Fibroblast of lung (primary cell): ENCODE data around the gene KCNJ6. TPM values are rescaled to one million over a fixed set of nuclear protein-coding genes. Genes with fewer than 3 reads are reported as not detected.

Experiments
- DNase-seq, 2 donors: peaks; one replicate each; pipeline versions ENCODE4 v3.0.0 to v3.0.0-alpha.2; 2010; ENCODE audit warnings: low read depth in 2 of 2
- H2AFZ ChIP-seq: 2 replicates; pipeline ENCODE4 v1.5.1; 2012; ENCODE audit warnings: low read length, control low read depth, inconsistent platforms
- H3K27ac ChIP-seq: 2 replicates; pipeline ENCODE4 v1.5.1; 2011; ENCODE audit warnings: low read length, control low read depth; ENCODE audit not compliant: insufficient read depth
- H3K27me3 ChIP-seq: 2 replicates; pipeline ENCODE4 v1.5.1; 2011; ENCODE audit warnings: mild to moderate bottlenecking, low read length; ENCODE audit not compliant: control insufficient read depth, insufficient read depth
- H3K36me3 ChIP-seq: 2 replicates; pipeline ENCODE4 v1.5.1; 2011; ENCODE audit warnings: low read length; ENCODE audit not compliant: control insufficient read depth, insufficient read depth
- H3K4me1 ChIP-seq: 2 replicates; pipeline ENCODE4 v1.5.1; 2011; ENCODE audit warnings: low read length; ENCODE audit not compliant: control insufficient read depth, insufficient read depth; ENCODE audit errors: extremely low read depth
- H3K4me2 ChIP-seq: 2 replicates; pipeline ENCODE4 v1.5.1; 2011; ENCODE audit warnings: low read length, control low read depth; ENCODE audit not compliant: insufficient read depth; ENCODE audit errors: extremely low read depth
- H3K4me3 ChIP-seq, 4 experiments: fragments of 200-600 bp in 1 of 4; sonication (generic) in 1 of 4; replicated peaks in 1 of 4; 2 replicates each; pipeline ENCODE4 v1.5.1; 2011 to 2016; ENCODE audit warnings: low read length in 4 of 4, low read depth in 3 of 4, mild to moderate bottlenecking in 3 of 4, control low read depth in 2 of 4, inconsistent platforms in 1 of 4, mixed read lengths in 1 of 4; ENCODE audit not compliant: insufficient read depth in 1 of 4; ENCODE audit errors: control extremely low read depth in 1 of 4
- H3K79me2 ChIP-seq: 2 replicates; pipeline ENCODE4 v1.5.1; 2012; ENCODE audit warnings: mild to moderate bottlenecking, low read length, inconsistent platforms; ENCODE audit not compliant: control insufficient read depth, insufficient read depth
- H3K9ac ChIP-seq: 2 replicates; pipeline ENCODE4 v1.5.1; 2011; ENCODE audit warnings: mild to moderate bottlenecking, low read length, control low read depth; ENCODE audit not compliant: insufficient read depth
- H3K9me3 ChIP-seq: 2 replicates; pipeline ENCODE4 v1.5.1; 2012; ENCODE audit warnings: low read depth, low read length; ENCODE audit not compliant: control insufficient read depth, insufficient read depth
- H4K20me1 ChIP-seq: 2 replicates; pipeline ENCODE4 v1.5.1; 2011; ENCODE audit warnings: low read length; ENCODE audit not compliant: control insufficient read depth, insufficient read depth; ENCODE audit errors: extremely low read depth
- CTCF ChIP-seq, 2 donors: IDR thresholded peaks in 1 of 2; conservative IDR thresholded peaks in 1 of 2; 1 replicate in 1 of 2; 2 replicates in 1 of 2; pipeline ENCODE4 v1.5.1; 2011 to 2012; ENCODE audit warnings: low read length in 2 of 2, control low read depth in 1 of 2, inconsistent platforms in 1 of 2, low read depth in 1 of 2, mild to moderate bottlenecking in 1 of 2
- EZH2 ChIP-seq: IDR thresholded peaks from 2 replicates; pipeline ENCODE4 v1.5.1; 2012; ENCODE audit warnings: low read length, control low read depth, mild to moderate bottlenecking; ENCODE audit errors: missing control alignments
- polyA plus RNA-seq, 2 donors: library from polyadenylated mRNA; depleted of rRNA in 1 of 2; stranded (reverse) in 1 of 2; unstranded in 1 of 2; fragments of >200 nt; gene quantifications; 2 replicates each; pipeline ENCODE4 v1.2.1, GENCODE V29; 2011 to 2012; ENCODE audit warnings: missing spikeins in 1 of 2
- total RNA-seq: library from RNA; depleted of rRNA; stranded (reverse); fragments of >200 nt; gene quantifications from 2 replicates; pipeline ENCODE4 v1.2.1, GENCODE V29; 2014

KCNJ6 gene
- total and polyA plus RNA-seq, 2 donors (not counting 1 experiment from before 2014, with no cell fraction given) = under 0.01 to 7.6 TPM

GRCh38 chr21:37891972-37892371, 24.3 kb downstream of the KCNJ6 start:
- H3K4me1 ChIP-seq = no peaks in the 10 kb centered on the region
- no peaks in the 10 kb centered on the region for H3K79me2 ChIP-seq
- no peak for TF ChIP-seq EZH2
- no peak for TF ChIP-seq CTCF (conservative IDR thresholded peaks at IDR 0.05 in 1 of 2, IDR thresholded peaks at IDR 0.05 in 1 of 2; ENCODE audit: low read depth in 1 of 2, low read length in 2 of 2)
- no peak overlapping the region for H3K27ac ChIP-seq
- no peaks in the 10 kb centered on the region for H3K9me3 ChIP-seq
- H3K36me3 ChIP-seq = no peaks in the 10 kb centered on the region
- no peak overlapping the region for H2AFZ ChIP-seq
- H3K27me3 ChIP-seq = no peaks in the 10 kb centered on the region
- H4K20me1 ChIP-seq = no peaks in the 10 kb centered on the region
- no peak overlapping the region for H3K4me3 ChIP-seq
- no peak overlapping the region for H3K9ac ChIP-seq
- DNase-seq = no peak
- H3K4me2 ChIP-seq = no peak overlapping the region

GRCh38 chr21:37888659-37889058, 27.6 kb downstream of the KCNJ6 start:
- Histone ChIP-seq H3K4me2 (no peak overlapping the region), H3K79me2 (no peaks in the 10 kb centered on the region), H3K9me3 (no peaks in the 10 kb centered on the region), H4K20me1 (no peaks in the 10 kb centered on the region), H3K9ac (no peak overlapping the region), H2AFZ (no peak overlapping the region), H3K4me3 (no peak overlapping the region), H3K27ac (no peak overlapping the region), H3K27me3 (peaks cover 2% of the 10 kb centered on the region), H3K36me3 (no peaks in the 10 kb centered on the region), H3K4me1 (no peaks in the 10 kb centered on the region)
- no peak for TF ChIP-seq CTCF (conservative IDR thresholded peaks at IDR 0.05 in 1 of 2, IDR thresholded peaks at IDR 0.05 in 1 of 2; ENCODE audit: low read depth in 1 of 2, low read length in 2 of 2)
- TF ChIP-seq EZH2 = no peak
- DNase-seq = no peak

- DNase-seq = no peak
- Histone ChIP-seq H4K20me1 (no peaks in the 10 kb centered on the region), H3K4me1 (no peaks in the 10 kb centered on the region), H2AFZ (no peak overlapping the region), H3K27me3 (peaks cover 2% of the 10 kb centered on the region), H3K27ac (no peak overlapping the region), H3K79me2 (no peaks in the 10 kb centered on the region), H3K9ac (no peak overlapping the region), H3K9me3 (no peaks in the 10 kb centered on the region), H3K36me3 (no peaks in the 10 kb centered on the region), H3K4me3 (no peak overlapping the region), H3K4me2 (no peak overlapping the region)
- TF ChIP-seq EZH2 = no peak
- no peak for TF ChIP-seq CTCF (conservative IDR thresholded peaks at IDR 0.05 in 1 of 2, IDR thresholded peaks at IDR 0.05 in 1 of 2; ENCODE audit: low read depth in 1 of 2, low read length in 2 of 2)
These were observed 29.4 kb downstream of the KCNJ6 start for GRCh38 chr21:37886726-37887299.
